Stimulated activated CD4-positive, alpha-beta T cell treated with anti-CD3 and anti-CD28 coated beads, Interleukin-2, amount 100 ng/mL, for 24 hours (primary cell): Measurements from ENCODE around the gene PDGFA.

Source experiments
- DNase-seq, 2 donors: peaks; one replicate each; pipeline ENCODE4 v3.0.0-alpha.2; 2020

The PDGFA gene

DNA sequence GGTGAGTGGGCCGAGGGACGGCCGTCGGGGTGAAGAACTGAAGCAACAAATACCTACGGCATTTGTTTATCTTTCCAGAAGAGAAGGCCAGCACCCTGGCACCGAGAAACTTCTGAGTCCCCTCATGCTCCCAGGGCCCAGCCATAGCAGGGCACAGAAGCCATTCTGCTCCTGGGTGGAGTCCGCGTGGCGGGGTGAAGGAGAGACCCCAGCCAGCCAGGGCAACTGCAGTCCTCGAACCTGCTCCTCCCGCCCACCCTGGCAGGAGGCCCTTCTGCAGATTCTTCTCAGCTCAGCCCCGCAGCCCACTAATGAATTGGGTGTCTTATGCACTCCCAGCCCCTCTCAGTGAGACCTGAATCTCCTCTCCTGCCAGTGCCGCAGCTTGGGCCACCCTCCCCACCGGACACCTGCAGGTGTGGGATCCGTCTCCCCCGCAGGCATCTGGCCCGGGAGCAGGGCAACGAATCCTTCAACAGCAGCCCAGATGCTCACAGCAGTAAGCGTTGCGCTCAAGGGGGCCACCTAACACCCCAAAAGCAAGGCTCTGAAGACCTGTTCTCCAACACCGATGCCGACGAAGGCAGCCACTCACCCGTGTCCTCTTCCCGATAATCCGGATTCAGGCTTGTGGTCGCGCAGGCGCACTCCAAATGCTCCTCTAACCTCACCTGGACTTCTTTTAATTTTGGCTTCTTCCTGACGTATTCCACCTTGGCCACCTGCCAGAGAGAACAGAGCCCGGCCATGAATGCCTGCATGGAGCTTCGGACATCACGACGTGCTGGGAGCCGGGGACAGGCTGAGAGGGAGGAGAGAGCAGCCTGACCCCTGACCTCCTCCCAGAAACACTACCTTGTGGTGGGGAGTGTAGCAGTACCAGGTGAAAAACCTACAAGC lies 18.9 kb downstream of the PDGFA start:
- DNase-seq = no peak

DNA sequence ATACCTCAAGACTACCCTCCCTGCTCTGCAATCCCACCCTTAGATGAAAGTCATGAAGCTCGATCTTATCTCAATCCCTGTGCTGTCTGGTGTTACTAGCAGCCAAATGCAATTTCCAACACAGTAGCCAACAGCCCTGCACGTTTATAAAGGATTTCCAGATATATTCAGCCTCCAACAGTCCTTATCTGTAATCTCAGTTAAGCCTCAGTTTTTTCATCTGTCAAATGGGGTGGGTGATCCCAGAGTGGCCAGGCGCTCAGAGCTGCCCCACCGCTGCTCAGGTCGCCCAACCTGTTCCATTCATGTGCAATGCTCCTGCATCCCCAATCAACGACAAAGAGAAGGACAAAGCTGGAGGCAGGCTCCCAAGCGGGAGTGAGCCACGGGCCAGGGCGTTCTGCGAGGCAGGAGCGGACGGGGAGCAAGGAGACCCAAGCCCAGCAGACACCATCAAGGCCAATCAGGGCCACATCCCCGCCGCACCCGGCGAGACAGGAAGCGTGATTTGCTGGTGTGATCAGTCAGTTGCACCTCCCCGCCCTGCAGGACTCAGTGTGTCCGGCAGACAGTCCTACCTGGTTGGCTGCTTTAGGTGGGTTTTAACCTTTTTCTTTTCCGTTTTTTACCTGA lies 19.7 kb downstream of the PDGFA start:
- DNase-seq = no peak

DNA sequence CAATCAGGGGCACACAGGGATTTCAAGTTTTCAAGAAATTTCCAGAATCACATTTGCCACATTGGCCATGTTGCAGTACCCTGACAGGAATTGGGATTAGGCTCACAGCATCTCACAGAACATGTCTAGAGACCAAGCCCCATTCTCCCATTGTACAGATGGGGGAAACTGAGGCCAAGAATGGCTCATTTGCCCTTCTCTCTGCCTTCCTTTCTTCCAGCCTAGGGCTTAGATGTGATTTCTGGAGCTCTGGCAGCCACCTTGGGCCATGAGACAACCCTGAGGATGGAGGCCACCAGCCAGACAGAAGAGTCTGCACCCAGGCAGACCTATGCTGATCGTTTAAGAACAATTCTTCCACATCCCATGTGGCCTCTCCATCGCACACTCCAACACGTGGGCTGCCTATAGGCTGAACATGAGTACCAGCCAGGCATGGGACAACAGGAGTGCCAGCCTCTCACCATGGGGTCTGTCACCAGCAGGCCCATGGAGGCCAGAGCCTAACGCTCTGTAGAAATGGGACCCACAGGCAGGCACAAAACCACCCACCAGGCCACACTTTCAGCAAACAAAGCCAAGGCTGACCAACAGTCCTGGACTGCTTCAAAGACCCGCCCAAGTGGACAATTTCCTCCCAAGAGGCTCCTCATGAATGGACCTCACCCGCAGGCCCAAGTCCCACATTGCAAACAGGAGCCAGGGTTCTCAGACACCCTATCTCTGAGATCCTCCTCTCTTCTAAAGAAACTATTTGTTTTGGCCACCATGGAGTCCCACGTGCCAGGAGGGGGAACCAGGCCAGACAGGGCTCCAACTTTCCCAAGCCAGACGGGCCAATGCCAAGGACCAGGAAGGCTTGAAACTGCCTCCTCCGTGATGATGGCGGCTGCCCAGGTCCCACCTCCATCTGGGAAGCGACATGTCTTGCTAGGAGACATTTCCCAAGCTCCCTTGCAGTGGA lies 20.7 kb downstream of the PDGFA start:
- DNase-seq = no peak

DNA sequence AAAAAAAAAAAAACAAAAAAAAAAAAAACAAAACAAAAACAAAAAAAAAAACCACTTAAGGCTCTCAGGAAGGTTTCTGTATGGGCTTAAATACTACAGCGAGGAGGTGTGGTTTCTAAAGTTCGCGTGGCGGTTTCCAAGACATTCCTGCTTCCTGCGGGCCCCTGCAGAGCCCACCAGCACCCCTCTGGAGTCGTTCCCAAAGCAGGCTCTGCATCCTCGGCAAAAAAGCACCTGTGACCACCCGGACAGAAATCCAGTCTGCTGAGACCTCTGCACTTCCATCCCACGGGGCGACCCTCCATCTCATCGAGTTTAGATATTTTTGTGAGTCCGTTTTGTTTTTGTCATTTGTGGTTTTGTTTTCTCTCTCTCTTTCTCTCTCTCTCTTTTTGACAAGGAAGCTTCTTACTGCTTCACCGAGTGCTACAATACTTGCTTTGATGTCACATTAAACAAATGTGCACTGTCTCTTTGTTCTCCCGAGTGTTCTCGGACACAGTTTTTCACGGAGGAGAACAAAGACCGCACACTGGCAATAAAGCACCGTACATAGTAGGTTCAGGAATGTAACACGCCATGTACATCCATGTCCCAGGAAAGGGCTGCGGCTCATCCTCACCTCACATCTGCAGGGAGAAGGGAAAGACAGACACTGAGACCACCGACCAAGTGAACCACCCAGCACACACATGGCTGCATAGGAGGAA lies 21.5 kb downstream of the PDGFA start:
- no peak for DNase-seq

DNA sequence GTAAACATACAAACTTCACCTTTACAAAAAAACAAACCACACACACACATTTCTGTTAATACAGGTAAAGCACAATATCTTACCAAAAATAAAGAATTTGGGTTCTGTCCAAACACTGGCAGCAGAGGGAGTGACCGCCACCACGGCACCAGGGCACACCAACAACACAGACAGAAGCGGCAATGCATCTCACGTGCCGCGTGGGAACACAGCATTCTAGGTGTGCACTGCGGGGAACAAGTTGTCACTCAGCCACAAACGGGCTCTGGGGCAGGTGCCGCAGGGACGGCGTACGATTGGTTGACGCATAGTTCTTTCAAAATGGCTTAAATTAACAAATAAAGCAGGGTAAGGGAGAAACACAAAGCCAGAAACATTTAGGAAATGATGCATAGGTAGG lies 22.3 kb downstream of the PDGFA start:
- DNase-seq = no peak

DNA sequence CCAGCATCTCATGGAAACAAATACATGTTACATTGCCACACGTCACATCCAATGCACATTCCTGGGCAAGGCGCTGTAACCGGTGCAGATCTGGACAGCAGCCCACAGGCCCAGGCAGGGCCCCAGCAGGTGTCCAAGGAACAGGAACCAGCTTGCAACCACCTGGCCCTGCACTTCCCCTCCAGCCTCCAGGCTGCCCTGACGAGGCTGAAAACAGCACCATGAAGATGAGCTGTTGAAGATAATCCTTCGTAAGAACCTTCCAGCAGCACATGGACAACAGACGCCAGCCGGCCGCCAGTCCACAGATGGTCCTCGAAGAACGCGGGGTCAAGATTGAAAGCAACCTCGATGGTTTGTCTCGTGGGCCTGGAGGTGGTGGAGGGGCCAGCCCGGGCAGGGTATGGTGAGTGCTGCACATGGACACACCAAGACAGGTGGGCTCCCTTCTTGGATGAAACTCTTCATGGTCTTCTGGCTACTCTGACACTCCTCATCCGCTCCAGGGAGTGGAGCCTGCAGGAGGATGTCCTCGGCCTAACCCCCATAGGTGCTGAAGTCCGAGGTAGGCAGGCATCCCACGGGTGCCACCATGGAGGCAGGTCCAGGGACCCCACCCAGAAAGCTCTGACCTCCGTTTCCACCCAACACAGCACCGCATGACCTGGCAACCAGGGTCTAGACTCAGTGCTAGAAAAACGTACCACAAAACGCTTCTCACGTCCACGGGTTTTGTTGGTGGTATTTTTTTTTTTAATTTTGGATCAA lies 22.9 kb downstream of the PDGFA start:
- DNase-seq = no peak

DNA sequence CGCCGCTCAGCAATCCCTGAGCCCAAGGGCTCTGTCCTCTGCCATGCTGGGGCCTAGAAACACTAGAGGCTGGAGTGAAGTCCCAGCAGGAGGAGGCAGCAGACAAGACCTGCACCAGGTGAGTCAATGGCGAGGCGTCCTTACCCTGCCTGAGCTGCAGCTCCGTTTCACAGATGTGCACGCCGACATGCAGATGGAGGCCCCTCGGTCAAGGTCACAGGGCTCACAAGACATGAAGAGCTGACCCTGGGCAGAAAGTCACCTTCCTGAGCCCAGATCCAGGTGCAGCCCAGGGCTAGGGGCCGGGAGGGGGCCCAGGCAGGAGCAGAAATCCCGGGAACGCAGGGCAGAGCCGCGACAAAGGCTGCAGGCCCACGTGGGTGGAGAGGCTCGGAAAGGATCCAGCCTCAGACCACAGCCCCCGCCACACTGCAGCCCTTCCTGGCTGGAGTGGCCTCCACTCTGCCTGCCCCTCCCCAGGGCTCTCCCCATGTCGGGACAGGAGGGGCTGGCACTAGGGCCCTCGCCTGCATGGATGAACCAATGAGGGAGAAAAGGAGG lies 23.8 kb downstream of the PDGFA start:
- no peak for DNase-seq

DNA sequence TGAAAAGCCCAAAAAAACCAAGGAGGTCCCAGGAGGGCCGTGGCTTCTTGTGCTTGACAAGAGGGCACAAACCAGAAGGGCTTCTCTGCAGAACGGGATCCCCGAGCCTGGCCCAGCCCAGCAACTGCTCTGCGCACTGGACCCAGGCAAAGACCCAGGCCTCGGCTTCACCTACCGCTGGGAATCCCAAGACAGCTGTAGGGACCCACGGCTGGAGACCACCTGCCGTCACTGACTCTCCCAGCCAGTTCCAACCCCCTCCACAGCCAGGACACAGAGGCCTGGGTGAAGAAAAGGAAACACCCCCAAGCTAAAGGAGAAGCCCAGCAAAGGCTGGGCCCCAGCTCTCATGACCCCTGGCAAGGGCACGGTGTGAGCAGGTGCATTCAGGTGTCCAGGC lies 24.3 kb downstream of the PDGFA start:
- no peak for DNase-seq

DNA sequence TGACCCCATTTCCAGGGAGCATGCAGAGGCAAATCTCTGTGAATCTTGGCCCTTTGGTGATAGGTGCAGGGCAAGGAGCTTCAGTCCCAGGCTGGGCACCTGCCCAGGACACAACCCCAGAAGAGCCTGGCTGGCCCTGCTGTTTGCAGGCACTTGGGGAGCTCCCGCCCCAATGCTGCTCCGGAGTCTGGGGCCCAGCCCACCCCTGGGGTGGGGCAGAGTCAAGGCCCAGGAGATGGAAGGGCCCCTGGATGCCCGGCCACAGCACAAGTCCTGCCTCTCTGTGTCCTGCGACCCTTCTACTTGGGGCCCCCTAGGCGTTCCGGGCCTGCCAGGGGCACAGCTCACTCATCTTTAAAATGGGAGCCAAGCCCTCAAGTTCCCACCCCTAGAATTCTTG lies 24.7 kb downstream of the PDGFA start:
- no peak for DNase-seq

DNA sequence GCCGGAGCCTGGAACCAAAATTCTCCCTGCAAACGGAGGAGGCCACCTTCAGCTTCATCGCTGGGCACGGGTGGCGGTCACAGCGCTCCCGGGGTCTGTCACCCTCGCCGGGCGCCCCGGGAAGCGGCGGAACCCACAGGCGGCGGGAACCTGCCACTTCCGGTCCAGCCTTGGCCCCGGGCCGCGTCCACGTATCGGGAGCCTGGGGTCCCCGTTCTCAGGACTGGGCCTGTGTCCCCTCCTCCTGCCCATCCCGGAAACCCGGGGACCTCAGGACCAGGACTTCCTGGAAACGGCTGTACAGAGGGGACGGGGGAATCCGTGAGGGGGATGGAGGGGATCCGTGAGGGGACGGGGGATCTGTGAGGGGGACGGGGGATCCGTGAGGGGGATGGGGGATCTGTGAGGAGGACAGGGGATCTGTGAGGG lies 25.4 kb downstream of the PDGFA start:
- DNase-seq = no peak

DNA sequence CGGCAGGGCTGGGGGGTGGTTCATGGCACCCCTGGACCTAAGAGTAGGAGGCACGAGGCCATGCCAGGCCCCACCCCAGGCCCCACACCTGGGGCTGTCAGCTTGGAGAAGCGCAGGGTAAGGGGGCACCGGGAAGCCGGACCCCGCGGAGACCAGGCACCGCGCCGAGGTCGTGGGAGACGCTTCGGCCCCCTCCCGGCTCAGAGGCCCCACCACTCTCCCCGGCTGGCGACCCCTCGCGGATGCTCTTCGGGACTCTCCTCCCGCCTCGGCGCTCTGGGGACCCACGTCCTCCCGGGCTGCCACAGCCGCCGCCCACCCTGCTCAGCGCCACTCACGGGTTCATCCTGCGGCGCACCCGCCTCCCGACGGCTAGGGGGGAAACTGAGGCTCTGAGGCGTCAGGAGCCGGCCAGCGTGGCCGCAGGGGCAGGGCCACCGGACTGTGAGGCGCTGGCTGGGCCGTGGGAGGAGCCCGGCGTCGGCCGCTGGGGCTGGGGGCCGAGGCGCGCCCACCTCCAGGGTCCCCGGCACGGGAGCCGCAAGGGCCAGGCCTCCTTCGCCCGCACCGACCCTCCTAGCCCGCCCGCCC lies 25.9 kb downstream of the PDGFA start:
- no peak for DNase-seq

DNA sequence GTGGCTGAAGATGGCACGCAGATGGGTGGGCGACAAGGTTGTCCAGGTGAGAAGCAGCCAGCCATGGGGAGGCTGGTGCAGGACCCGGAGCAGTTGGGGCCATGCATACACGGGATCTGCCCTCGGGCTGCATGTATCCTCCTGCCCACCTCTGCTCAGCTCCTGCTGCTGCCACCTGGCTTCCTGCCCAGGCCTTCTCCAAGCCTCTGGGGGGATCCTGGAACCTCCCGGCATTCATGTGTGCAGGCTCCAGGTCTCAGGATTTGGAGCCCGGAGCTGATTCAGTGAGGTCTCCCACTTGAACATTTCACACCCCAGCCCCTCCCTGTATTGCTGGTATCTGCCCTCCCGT lies 27.0 kb downstream of the PDGFA start:
- no peak for DNase-seq

DNA sequence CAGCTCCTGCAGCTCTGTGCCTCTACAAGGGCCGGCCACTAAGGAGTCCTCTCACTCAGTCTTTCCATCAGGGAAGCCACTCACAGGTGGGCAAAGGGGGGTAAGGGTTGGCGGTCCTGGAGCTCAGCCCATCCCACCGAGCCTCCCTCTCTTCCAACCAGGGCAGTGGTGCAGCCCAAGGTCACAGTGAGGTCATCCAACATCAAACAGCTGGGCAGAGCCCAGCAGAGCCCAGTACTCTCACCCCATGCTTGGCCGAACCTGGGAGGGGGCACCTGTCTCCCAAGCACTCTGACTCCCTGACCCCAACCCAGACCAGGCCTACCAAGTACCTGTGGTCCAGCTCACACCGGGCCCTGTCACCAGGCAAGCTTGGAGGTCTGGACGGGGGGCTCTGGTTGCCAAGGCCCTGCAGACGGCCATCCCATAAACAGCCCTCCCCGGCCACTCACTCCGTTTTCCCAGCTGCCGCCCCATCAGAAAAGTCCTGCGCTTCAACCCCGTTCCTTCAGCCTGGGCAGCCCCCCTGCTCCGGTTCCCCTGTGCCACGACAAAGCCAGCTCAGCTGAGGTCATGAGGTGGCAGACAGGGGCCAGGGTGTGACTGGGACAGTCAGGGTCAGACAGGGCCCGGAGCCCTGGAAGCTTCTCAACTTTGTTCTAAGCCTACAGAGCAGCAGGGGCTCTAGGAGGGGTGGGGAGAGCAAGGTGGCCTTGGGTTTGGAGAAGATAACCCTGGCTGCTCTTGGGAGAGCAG lies 27.5 kb downstream of the PDGFA start:
- DNase-seq = no peak

DNA sequence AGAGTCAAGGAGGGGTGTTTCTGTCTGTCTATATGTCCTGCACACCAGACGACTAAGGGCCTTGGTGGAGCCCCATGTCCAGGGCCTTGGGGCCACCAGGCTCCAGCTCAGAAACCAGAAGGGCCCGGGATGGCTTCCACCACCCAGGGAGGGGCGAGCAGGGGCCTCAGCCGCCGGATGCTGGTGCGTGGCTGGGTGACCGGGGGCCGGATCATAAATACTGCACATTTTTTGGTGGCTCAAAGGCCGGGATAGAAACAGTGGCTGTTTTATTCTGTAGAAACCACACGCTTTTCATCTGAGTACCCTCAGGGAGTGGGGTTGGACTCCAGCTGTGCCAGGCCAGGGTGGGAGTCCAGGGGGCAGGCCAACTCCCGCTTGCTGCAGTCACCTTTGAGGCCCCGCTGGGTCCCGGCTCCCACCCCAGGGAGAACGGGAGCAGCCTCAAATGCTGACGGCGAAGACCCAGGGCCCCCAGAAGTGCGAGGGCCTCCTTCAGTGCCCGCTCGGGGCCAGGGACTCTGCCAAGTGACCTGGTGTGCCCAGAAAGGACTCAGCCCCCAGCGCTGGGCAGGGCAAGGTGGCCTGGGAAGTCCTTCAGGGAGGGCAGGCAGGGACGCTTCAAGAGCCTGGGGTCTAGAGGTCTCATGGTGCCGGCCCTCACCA lies 28.2 kb downstream of the PDGFA start:
- no peak for DNase-seq

DNA sequence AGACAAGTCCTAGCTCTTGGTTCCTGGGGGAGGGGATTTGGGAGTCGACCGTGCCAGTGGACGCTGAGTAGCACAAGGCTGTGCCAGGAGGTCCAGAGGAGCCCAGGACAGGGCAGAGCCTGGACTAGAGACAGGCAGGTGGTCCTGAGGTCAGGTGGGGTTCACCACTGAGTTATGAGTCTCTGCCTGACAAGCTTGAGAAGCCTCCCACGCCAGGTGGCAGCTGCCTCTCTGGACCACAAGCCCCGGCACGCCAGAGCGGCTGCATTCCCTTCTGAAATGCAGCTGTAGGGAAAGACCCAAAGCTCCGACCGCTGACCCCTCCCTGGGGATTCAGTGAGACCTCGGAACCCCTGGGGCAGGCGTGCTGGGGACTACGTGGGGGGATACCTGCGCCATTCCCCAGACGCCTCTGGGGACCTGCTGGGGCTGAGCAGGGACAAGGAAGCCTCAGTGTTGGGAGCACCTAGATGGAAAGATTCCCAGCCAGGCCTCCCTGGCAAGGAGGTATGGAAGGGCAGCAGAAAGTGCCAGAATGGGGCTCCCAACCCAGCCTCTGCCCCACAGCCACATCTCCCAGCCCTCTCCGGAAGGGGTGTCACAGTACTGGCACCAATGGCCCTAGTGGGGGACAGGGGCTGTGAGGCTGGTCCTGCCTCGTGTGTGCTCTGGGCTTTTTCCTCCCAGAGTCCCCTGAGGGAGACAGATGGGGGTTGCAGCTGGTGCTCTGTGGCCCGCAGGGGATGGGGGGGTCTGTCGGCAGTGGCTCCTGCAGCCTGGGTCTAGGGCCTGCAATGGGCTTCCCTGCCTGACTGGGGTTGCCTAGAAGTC lies 29.0 kb downstream of the PDGFA start:
- no peak for DNase-seq

DNA sequence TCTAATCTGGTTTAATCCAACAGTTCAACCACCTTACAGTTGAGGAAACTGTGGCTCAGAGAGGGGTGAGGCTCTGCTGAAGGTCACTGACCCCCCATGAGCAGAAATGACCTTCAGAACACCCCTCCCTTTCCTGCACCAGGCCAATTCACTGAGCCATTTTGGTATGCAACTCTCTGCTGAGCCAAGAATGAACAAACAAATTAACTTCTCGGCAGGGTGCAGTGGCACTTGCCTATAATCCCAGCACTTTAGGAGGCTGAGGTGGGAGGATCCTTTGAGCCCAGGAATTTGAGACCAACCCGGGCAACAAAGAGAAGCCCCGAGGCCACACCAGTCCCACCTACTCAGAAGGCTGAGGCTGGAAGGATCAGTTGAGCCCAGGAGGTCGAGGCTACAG lies 29.8 kb downstream of the PDGFA start:
- DNase-seq = no peak

DNA sequence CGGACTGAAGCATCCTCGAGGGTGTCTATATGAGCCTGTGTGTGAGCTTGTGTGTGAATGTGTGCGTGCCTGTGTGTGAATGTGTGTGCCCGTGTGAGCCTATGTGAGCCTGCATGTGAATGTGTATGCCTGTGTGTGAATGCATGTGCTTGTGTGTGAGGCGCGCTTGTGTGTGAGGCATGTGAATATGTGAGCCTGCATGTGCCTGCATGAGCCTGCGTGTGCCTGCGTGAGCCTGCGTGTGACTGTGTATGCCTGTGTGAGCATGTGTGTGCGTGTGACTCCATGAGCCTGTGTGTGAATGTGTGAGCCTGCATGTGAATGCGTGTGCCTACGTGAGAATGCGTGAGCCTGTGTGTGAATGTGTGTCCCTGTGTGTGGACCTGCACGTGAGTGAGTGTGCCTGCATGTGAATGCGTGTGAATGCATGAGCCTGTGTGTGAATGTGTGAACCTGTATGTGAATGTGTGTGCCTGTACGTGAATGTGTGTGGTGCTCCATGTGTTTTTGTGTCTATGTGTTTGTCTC lies 33.4 kb downstream of the PDGFA start:
- DNase-seq = no peak
